Endothelial cell of hepatic sinusoid (primary cell): Measurements from ENCODE around the gene CFAP251.
"Not testable (repeated sequence)": the region's sequence is repeated elsewhere in the genome, so short reads cannot be mapped to it uniquely, and the experiment has no call there.

Experiments used
- in situ Hi-C: cut with HindIII; loops from 2 replicates; pipeline ENCODE4 v1.10.0; 2017; ENCODE audit warnings: low sequenced_read_pairs

CFAP251 gene

DNA sequence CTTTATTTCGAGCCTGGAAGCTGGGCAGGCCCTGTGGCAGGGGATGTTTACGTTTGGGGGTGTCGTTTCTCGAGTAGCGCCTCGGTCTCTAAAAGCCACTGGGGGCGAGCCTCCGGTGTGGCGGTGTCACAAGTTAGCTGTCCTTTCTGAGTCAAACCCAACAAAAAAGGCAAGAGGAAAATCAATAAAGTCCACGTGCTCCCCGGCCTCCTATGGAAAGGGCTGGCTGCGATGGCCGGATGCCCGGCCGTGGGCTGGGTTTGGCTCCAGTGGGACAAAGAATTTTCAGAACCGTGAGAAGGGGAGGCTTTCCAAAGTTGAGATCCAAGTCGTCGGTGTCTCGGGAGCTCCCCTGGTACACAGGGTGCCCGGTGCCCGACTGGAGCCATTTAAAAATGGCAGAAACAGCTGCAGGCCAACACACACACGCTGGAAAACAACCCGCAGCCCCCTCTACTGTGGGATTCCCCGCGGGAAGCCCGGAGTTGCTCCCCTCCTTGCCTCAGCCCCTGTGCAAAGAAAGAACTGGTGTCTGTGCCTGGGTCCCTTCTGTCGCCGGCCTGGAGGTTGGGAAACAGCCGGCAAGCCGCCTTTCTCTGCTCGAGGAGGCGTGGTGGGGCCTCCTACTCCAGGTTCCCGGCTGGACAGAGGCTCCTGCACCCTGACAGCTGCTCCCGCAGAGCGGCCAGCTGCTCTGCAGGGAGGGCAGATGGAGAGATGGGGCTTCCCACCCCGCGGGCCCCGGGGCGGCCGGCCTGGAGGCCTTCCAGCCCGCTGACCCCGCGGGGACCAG lies 105.1 kb downstream of the CFAP251 start:
- in situ Hi-C loops, result no loop called here

- in situ Hi-C loops, result no loop called here
These were observed 105.9 kb downstream of the CFAP251 start for GRCh38 chr12:122024132-122024785.

DNA sequence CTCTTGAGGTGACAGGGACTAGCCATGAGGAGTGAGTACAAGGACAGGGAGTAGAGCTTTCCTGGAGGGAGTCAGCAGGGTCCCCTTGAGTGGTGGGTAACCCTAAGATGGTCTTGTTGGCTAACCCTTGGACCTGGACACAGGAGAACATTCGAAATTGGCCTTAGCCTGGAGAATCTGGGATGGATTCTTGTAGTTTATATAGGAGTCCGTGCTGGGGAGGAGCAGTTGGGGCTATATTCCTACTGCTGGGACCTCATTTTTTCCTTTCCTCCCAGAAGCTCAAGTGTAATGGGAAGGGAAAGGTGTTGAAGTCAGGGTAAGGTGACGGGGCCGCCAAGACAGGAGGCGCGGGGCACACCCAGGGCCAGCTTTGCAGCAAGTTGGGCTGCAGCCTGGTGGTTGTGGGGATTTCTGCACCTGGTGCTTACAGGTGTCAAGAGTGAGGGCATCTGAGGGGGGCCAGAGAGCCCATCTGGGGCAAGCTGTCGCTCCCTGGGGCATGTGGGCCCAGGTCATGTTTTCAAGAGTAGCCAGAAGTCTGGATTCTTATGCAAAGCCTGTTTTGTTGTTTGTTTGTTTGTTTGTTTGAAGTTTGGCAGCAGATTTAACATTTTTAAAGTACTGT lies 108.4 kb downstream of the CFAP251 start:
- in situ Hi-C loops, result no loop called here

GRCh38 chr12:122028165-122028904 lies 109.9 kb downstream of the CFAP251 start:
- in situ Hi-C loops, result no loop called here

- in situ Hi-C loops, result no loop called here
These were observed 110.6 kb downstream of the CFAP251 start for GRCh38 chr12:122028905-122029560.

- in situ Hi-C loops, result no loop called here
These were observed 111.4 kb downstream of the CFAP251 start for GRCh38 chr12:122029620-122030423.

DNA sequence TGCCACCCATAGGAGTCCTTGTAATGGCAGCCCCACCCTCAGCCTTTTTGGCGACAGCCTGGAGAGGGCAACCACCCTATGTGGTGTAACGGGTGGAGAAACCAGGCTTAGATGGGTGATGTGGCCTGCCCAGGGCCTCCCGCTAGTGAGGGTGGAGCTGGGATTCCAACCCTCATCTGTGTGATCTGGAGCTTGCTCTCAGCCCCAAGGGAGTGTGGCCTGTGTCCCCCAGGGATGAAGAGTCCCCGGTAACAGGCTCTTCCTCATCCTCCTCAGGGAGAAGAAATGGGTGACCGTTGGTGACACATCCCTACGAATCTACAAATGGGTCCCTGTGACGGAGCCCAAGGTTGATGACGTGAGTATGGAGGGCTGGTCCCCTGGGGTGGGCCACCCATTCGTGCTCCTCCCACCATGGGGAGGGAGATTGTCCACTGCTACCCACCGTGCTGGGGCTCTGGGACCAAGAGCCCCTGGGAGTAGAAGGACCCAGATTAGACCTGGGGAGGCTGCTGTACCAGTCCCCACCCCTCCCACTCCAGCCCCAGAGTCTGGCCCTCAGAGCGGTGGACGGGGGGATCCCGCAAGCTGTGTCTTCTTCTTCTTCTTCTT lies 112.1 kb downstream of the CFAP251 start:
- in situ Hi-C loops, result no loop called here

GRCh38 chr12:122031342-122032216 lies 113.2 kb downstream of the CFAP251 start:
- in situ Hi-C loops, result no loop called here

DNA sequence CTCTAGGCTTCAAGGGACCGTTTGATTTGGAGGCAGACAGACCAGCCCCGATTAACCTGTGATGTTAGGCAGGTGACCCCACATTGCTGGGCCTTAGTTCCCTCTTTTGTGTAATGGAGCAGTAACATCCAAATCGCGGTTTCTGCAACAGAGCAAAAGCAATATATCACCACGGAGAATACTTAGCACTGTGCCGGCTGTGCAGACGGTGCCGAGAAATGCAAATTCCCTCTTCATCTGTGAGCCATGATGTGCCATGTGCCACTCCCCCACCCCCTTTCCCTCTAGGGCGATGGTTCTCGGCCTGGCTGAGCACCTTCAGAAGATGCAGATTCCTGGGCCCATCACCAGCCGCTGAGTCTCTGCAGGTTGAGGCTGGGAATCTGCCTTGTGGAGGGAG lies 114.2 kb downstream of the CFAP251 start:
- in situ Hi-C loops, result no loop called here

GRCh38 chr12:122035292-122035691 lies 116.9 kb downstream of the CFAP251 start:
- in situ Hi-C loops, result no loop called here

DNA sequence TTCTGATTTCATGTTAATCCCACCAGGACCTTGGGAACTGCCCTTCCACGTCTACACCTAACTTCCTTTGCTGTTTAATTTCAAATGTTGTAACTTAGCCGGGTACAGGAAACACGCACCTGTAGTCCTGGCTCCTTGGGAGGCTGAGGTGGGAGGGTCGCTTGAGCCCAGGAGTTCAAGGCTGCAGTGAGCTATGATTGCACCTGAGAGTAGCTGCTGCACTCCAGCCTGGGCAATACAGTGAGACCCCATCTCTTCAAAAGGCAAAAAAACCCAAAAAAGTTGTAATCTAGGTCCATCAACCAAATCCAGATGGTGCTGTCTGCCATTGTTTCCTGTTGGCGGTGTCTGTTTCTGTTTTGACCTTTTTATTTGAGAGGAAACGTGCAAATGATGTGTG lies 117.8 kb downstream of the CFAP251 start:
- in situ Hi-C loops, result no loop called here

DNA sequence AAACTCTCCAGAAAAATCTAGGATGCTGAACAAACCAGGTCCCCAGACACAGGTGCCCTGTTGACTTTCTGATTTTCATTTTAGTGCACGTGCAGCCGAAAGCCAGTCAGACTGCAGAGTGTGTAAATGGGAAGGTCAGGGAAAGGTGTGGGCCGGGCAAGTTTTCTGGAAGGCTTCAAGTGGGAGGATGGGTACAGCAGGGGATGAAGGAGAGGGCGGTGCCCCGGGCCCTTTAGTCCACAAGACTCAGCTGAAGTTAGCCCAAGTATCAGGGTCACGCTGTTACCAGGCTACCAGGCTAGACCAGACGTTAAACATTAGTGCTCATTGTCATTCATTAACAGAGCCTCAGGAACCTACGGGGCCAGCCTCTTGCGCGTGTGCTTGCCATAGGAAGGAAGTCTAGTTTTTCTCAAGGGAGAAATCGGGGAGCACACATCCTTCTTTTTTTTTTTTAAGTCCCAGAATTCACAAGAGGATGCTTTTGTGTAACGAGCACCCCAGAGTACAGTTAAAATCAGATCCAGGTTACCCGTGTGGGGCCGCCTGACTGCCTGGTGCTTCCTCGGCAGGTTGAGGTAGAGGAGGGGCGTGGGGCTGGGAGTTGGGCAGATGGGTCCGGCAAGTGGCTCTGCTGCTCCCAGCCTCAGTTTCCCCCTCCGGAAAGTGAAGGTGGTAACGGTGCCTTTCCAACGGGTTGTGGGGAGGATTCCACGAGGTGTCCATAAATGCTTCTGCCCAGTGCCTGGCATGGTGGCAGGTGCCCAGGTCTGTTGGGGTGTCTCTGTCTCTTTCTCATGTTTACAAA lies 122.4 kb downstream of the CFAP251 start:
- in situ Hi-C loops, result no loop called here

DNA sequence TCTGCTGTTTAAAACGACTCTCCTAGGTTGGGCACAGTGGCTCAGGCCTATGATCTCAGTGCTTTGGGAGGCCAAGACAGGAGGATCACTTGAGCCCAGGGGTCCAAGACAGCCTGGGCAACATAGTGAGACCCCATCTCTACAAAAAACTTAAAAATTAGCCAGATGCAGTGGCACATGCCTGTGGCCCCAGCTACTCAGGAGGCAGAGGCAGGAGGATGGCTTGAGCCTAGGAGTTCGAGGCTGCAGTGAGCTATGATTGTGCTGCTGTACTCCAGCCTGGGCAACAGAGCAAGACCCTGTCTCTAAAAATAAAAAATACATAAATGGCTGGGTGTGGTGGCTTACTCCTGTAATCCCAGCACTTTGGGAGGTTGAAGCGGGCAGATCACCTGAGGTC lies 123.1 kb downstream of the CFAP251 start:
- in situ Hi-C loops, result not testable (repeated sequence)

- in situ Hi-C loops, result no loop called here
These were observed 124.5 kb downstream of the CFAP251 start for GRCh38 chr12:122042910-122043309.

DNA sequence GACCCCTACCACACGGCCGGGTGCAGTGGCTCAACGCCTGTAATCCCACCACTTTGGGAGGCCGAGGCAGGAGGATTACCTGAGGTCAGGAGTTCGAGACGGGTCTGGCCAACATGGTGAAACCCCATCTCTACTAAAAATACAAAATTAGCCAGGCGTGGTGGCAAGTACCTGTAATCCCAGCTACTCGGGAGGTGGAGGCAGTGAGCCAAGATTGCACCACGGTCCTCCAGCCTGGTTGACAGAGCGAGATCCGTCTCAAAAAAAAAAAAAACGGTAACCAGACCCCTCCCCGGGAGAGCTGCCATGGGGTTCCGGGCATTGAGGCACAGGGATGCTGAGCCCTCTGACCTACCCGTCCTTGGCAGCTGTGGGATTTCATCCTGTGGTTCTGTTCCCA lies 125.1 kb downstream of the CFAP251 start:
- in situ Hi-C loops, result no loop called here

DNA sequence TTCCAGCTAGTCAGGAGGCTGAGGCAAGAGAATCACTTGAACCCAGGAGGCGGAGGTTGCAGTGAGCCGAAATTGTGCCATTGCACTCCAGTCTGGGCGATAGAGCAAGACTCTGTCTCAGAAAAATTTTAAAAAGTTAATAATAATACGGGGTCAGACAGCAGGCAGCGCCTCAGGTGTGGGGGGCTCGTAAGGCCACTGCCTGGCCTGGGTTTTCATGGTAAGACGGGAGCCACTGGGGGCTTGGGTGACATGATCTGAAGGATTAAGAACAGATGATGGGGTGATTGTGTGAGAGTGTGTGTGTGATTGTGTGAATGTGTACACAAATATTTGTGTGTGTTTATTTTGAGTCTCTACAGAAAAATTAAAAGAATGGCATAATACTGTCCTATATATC lies 126.9 kb downstream of the CFAP251 start:
- in situ Hi-C loops, result no loop called here

DNA sequence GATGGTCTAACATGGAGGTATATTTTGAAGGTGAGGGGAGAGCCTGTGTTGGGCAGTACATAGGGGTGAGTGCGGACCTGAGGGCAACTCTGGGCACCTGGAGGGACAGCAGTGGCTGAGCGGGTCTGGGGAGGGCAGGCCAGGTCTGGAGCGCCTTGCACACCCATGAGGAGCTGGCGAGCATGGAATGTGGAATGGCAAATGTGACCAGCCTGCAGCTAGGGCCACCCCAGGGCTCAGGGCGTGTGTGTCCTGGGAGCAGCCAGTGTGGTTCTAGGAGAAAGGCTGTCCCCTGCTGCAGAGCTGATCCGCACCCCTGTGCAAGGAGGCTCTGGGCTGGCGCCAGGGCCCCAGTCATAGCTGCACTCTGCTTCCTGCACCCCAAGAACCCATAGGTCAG lies 127.8 kb downstream of the CFAP251 start:
- in situ Hi-C loops, result no loop called here

- in situ Hi-C loops, result no loop called here
These were observed 129.8 kb downstream of the CFAP251 start for GRCh38 chr12:122048151-122048550.
